ENCODE results near the gene TAF1. TPM values are rescaled to one million over a fixed set of nuclear protein-coding genes. Genes with fewer than 3 reads are reported as not detected.
"Not testable (repeated sequence)": the region's sequence is repeated elsewhere in the genome, so short reads cannot be mapped to it uniquely, and the experiment has no call there.

TAF1 gene
- total RNA-seq, 2 experiments from 2014 or later, result 30.2 to 48.2 TPM

DNA sequence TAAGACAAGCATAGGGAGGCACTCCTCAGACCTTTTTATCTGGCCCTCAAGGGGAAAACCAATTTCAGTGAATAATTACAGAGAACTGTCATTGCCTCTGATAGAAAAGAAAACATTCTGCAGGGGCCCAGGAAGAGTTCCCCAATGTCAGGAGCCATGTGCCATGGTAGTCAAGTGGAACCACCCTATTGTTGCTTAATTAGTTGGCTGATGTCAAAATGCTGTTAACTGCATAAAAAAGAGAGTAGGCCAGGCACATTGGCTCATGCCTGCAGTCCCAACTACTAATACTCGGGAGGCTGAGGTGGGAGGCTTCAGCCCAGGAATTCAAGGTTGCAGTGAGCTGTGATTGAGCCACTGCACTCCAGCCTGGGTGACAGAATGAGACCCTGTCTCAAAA lies 138.2 kb downstream of the TAF1 start:
- H3K79me2 ChIP-seq (ENCODE audit: insufficient read depth, low read depth, low read length), result no peaks in the 10 kb centered on the region
- H3K36me3 ChIP-seq (ENCODE audit: insufficient read depth, low read length), result no peaks in the 10 kb centered on the region
- H2AFZ ChIP-seq (ENCODE audit: low read length), result no peak overlapping the region
- DNase-seq (ENCODE audit: low spot score), result no peak
- H3K27ac ChIP-seq (ENCODE audit: low read depth, low read length, poor library complexity, severe bottlenecking), result no peak overlapping the region
- no peak overlapping the region for H3K4me2 ChIP-seq (ENCODE audit: low read length)
- CTCF ChIA-PET (ENCODE audit: unreplicated experiment), result no interaction called here
- BruUV-seq (replicated peaks), result no TSS peak
- H4K20me1 ChIP-seq (ENCODE audit: insufficient read depth, low read length), result no peaks in the 10 kb centered on the region
- H3K4me1 ChIP-seq (ENCODE audit: insufficient read depth, low read length, poor library complexity, severe bottlenecking), result no peaks in the 10 kb centered on the region
- no peak overlapping the region for H3K4me3 ChIP-seq (ENCODE audit: low read depth, low read length, poor library complexity, severe bottlenecking)
- intact Hi-C loops (cut with micrococcal nuclease; ENCODE audit: unreplicated experiment), result no loop called here
- no peaks in the 10 kb centered on the region for H3K9me3 ChIP-seq (ENCODE audit: low read length)
- TF ChIP-seq EZH2phosphoT487 (IDR thresholded peaks at IDR 0.05; ENCODE audit: borderline replicate concordance, low read depth, low read length), result no peak
- no peak for TF ChIP-seq CTCF (conservative IDR thresholded peaks at IDR 0.05; ENCODE audit: low read length)
- POLR2A ChIA-PET, result no interaction called here
- no peaks in the 10 kb centered on the region for H3K9me2 ChIP-seq (ENCODE audit: insufficient read depth, low read length)

DNA sequence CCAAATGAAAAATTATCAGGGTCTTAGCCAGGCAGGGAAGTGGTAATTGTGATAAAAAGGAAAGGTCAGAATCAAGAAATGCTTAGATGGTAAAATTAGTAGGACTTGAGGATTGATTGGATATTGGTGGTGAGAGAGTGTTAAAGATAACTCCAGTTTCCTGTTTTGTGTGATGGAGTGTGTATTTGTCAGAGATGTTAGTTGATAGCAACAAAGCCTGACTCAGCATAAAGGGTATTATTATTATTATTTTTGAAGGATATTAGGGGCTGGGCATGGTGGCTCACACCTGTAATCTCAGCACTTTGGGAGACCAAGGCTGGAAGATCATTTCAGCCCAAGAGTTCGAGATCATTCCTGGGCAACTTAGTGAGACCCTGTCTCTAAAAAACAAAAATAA lies 143.1 kb downstream of the TAF1 start:
- peaks cover 8% of the 10 kb centered on the region for H3K4me1 ChIP-seq (ENCODE audit: insufficient read depth, low read length, poor library complexity, severe bottlenecking)
- H3K79me2 ChIP-seq (ENCODE audit: insufficient read depth, low read depth, low read length), result no peaks in the 10 kb centered on the region
- ChIA-PET CTCF (ENCODE audit: unreplicated experiment) (no interaction called here), POLR2A (interaction anchor here (0.6 kb wide), 1 partner anchor 131 kb away, joined by 4 read pairs; no protein-coding TSS in a partner anchor)
- H3K9me2 ChIP-seq (ENCODE audit: insufficient read depth, low read length), result no peaks in the 10 kb centered on the region
- BruUV-seq (replicated peaks), result no TSS peak
- TF ChIP-seq EZH2phosphoT487 (IDR thresholded peaks at IDR 0.05; ENCODE audit: borderline replicate concordance, low read depth, low read length) (no peak), CTCF (conservative IDR thresholded peaks at IDR 0.05; ENCODE audit: low read length) (no peak)
- no peak overlapping the region for H3K4me3 ChIP-seq (ENCODE audit: low read depth, low read length, poor library complexity, severe bottlenecking)
- H2AFZ ChIP-seq (ENCODE audit: low read length), result no peak overlapping the region
- no peaks in the 10 kb centered on the region for H3K36me3 ChIP-seq (ENCODE audit: insufficient read depth, low read length)
- no peak overlapping the region for H3K27ac ChIP-seq (ENCODE audit: low read depth, low read length, poor library complexity, severe bottlenecking)
- no peaks in the 10 kb centered on the region for H4K20me1 ChIP-seq (ENCODE audit: insufficient read depth, low read length)
- DNase-seq (ENCODE audit: low spot score), result no peak
- H3K4me2 ChIP-seq (ENCODE audit: low read length), result no peak overlapping the region
- no peaks in the 10 kb centered on the region for H3K9me3 ChIP-seq (ENCODE audit: low read length)
- intact Hi-C loops (cut with micrococcal nuclease; ENCODE audit: unreplicated experiment), result no loop called here

DNA sequence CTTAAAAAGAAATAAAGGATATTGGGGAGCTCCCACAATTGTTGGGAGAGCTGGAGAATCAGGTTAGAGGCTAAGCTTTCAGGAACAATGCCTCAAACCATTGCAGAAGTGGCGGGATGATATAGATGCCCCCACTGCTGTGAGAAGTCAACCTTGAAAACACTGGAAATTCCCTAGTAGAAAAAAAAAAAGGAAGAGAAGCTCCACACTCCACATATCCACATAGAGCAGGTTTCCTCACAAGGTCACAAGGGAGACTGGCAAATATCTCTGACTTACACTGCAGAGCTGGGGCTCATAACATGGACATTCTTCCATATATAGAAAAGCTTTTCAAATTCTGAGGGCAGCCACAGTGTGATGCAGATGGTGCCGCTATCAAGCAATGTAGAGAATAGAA lies 144.0 kb downstream of the TAF1 start:
- DNase-seq (ENCODE audit: low spot score), result no peak
- BruUV-seq (replicated peaks), result no TSS peak
- TF ChIP-seq EZH2phosphoT487 (IDR thresholded peaks at IDR 0.05; ENCODE audit: borderline replicate concordance, low read depth, low read length) (no peak), CTCF (conservative IDR thresholded peaks at IDR 0.05; ENCODE audit: low read length) (no peak)

DNA sequence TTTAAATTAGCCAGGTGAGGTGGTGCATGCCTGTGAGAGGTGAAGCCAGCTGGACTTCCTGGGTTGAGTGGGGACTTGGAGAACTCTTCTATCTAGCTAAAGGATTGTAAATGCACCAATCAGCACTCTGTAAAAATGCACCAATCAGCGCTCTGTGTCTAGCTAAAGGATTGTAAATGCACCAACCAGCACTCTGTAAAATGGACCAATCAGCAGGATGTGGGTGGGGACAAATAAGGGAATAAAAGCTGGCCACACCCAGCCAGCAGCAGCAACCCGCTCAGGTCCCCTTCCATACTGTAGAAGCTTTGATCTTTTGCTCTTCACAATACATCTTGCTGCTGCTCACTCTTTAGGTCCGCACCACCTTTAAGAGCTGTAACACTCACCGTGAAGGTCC lies 147.6 kb downstream of the TAF1 start:
- H3K27ac ChIP-seq (ENCODE audit: low read depth, low read length, poor library complexity, severe bottlenecking); H3K79me2 ChIP-seq (ENCODE audit: insufficient read depth, low read depth, low read length); H3K9me3 ChIP-seq (ENCODE audit: low read length); H3K4me3 ChIP-seq (ENCODE audit: low read depth, low read length, poor library complexity, severe bottlenecking); H3K4me2 ChIP-seq (ENCODE audit: low read length); intact Hi-C loops (cut with micrococcal nuclease; ENCODE audit: unreplicated experiment); H3K36me3 ChIP-seq (ENCODE audit: insufficient read depth, low read length); H2AFZ ChIP-seq (ENCODE audit: low read length); H3K9me2 ChIP-seq (ENCODE audit: insufficient read depth, low read length); H3K4me1 ChIP-seq (ENCODE audit: insufficient read depth, low read length, poor library complexity, severe bottlenecking); DNase-seq (ENCODE audit: low spot score); H4K20me1 ChIP-seq (ENCODE audit: insufficient read depth, low read length); CTCF ChIA-PET (ENCODE audit: unreplicated experiment); BruUV-seq (replicated peaks): not testable (repeated sequence)
- POLR2A ChIA-PET, result interaction anchor here (0.6 kb wide), 1 partner anchor 30 kb away, joined by 3 read pairs; no protein-coding TSS in a partner anchor

More for the DNA sequence above, 144.0 kb downstream of the TAF1 start:
- Histone ChIP-seq H4K20me1 (ENCODE audit: insufficient read depth, low read length) (no peaks in the 10 kb centered on the region), H3K4me3 (ENCODE audit: low read depth, low read length, poor library complexity, severe bottlenecking) (no peak overlapping the region), H3K4me2 (ENCODE audit: low read length) (peak overlapping the region; percentile 47; the same call in 1 of the 2 replicates), H3K9me2 (ENCODE audit: insufficient read depth, low read length) (no peaks in the 10 kb centered on the region), H3K27ac (ENCODE audit: low read depth, low read length, poor library complexity, severe bottlenecking) (no peak overlapping the region), H2AFZ (ENCODE audit: low read length) (no peak overlapping the region), H3K9me3 (ENCODE audit: low read length) (no peaks in the 10 kb centered on the region), H3K4me1 (ENCODE audit: insufficient read depth, low read length, poor library complexity, severe bottlenecking) (peaks cover 8% of the 10 kb centered on the region), H3K79me2 (ENCODE audit: insufficient read depth, low read depth, low read length) (no peaks in the 10 kb centered on the region), H3K36me3 (ENCODE audit: insufficient read depth, low read length) (no peaks in the 10 kb centered on the region)
- intact Hi-C loops (cut with micrococcal nuclease; ENCODE audit: unreplicated experiment), result no loop called here
- ChIA-PET POLR2A (no interaction called here), CTCF (ENCODE audit: unreplicated experiment) (no interaction called here)
